CD4-positive, alpha-beta memory T cell (primary cell): Measurements from ENCODE around the gene RBM22. TPM values are rescaled to one million over a fixed set of nuclear protein-coding genes. Genes with fewer than 3 reads are reported as not detected.

Source experiments
- CTCF ChIA-PET: fragments of 350-600 bp; sonication (Branson Sonifier 250); formaldehyde crosslinking; loops from one replicate; lab custom pipeline; 2021; ENCODE audit warnings: inconsistent platforms; ENCODE audit not compliant: partially characterized antibody; lab: Charles Lee
- POLR2A ChIA-PET: fragments of 350-600 bp; sonication (Branson Sonifier 250); formaldehyde crosslinking; loops from one replicate; lab custom pipeline; 2021; ENCODE audit not compliant: partially characterized antibody; lab: Charles Lee
- DNase-seq, 5 donors: peaks; one replicate each; pipeline versions ENCODE4 v3.0.0 to v3.0.0-alpha.2; 2020 to 2022; ENCODE audit warnings: mixed read lengths in 1 of 5
- H3K27ac ChIP-seq: one replicate; pipeline ENCODE4 v1.7.0; 2013; ENCODE audit warnings: low read depth, low read length
- H3K27me3 ChIP-seq: 2 replicates; pipeline ENCODE4 v1.7.0; 2013; ENCODE audit warnings: mild to moderate bottlenecking, low read length, moderate library complexity; ENCODE audit not compliant: insufficient read depth
- H3K36me3 ChIP-seq: 2 replicates; pipeline ENCODE4 v1.7.0; 2013; ENCODE audit warnings: mild to moderate bottlenecking, low read length, moderate library complexity; ENCODE audit not compliant: insufficient read depth
- H3K4me1 ChIP-seq: 2 replicates; pipeline ENCODE4 v1.7.0; 2013; ENCODE audit warnings: mild to moderate bottlenecking, low read length, moderate library complexity; ENCODE audit not compliant: insufficient read depth
- H3K4me3 ChIP-seq, 2 donors: one replicate each; pipeline ENCODE4 v1.7.0; 2013; ENCODE audit warnings: low read length in 2 of 2, mild to moderate bottlenecking in 1 of 2
- H3K9me3 ChIP-seq, 2 donors: one replicate each; pipeline ENCODE4 v1.7.0; 2013; ENCODE audit warnings: low read length in 2 of 2, control low read depth in 1 of 2; ENCODE audit not compliant: control insufficient read depth in 1 of 2
- H3K27ac Mint-ChIP-seq, 7 donors: one replicate each; pipeline ENCODE4 v1.8.0; 2020 to 2021; ENCODE audit warnings: mixed read lengths in 7 of 7, mild to moderate bottlenecking in 6 of 7, inconsistent platforms in 3 of 7, moderate library complexity in 3 of 7
- H3K27me3 Mint-ChIP-seq, 2 donors: one replicate each; pipeline ENCODE4 v1.8.0; 2020 to 2021; ENCODE audit warnings: mixed read lengths in 2 of 2
- H3K36me3 Mint-ChIP-seq, 2 donors: one replicate each; pipeline ENCODE4 v1.8.0; 2020 to 2021; ENCODE audit warnings: mixed read lengths in 2 of 2, inconsistent platforms in 1 of 2, mild to moderate bottlenecking in 1 of 2
- H3K4me1 Mint-ChIP-seq, 4 donors: one replicate each; pipeline ENCODE4 v1.8.0; 2020 to 2021; ENCODE audit warnings: mixed read lengths in 4 of 4, mild to moderate bottlenecking in 1 of 4
- H3K4me3 Mint-ChIP-seq, 8 donors: one replicate each; pipeline ENCODE4 v1.8.0; 2020 to 2021; ENCODE audit warnings: mixed read lengths in 8 of 8, mild to moderate bottlenecking in 7 of 8, moderate library complexity in 6 of 8, inconsistent platforms in 3 of 8
- H3K9me3 Mint-ChIP-seq, 8 donors: one replicate each; pipeline ENCODE4 v1.8.0; 2020 to 2021; ENCODE audit warnings: mixed read lengths in 8 of 8, mild to moderate bottlenecking in 5 of 8, inconsistent platforms in 3 of 8, moderate library complexity in 1 of 8
- intact Hi-C: fragments of 100-400 bp; cut with micrococcal nuclease; formaldehyde crosslinking; loops from one replicate; pipeline ENCODE4 v1.15.1; 2023
- polyA plus RNA-seq, 2 donors: library from polyadenylated mRNA; unstranded; fragments of 300-500 nt; fragmentation: Illumina TruSeq; gene quantifications; one replicate each; pipeline ENCODE4 v1.2.3, GENCODE V29; 2021
- total RNA-seq, 2 experiments: library from RNA; stranded (reverse); gene quantifications; one replicate each; pipeline ENCODE4 v1.2.3, GENCODE V29; 2021

RBM22 gene
- total and polyA plus RNA-seq, 4 experiments from 2014 or later: 52.4 to 91.2 (median 80.2) TPM

- Histone ChIP-seq H3K4me3 (no peak overlapping the region), H3K36me3 (peaks cover 36% of the 10 kb centered on the region), H3K9me3 (no peaks in the 10 kb centered on the region), H3K27ac (no peak overlapping the region), H3K4me1 (peaks cover 11% of the 10 kb centered on the region), H3K27me3 (no peaks in the 10 kb centered on the region)
- no peak for DNase-seq
- peaks cover 72 to 78% of the 10 kb centered on the region in 2 donors for H3K36me3 Mint-ChIP-seq
- no peaks in the 10 kb centered on the region for H3K27me3 Mint-ChIP-seq
- peaks cover 34 to 53% (median 40%) of the 10 kb centered on the region in 4 donors for H3K4me1 Mint-ChIP-seq
- H3K9me3 Mint-ChIP-seq: peaks cover 0 to 8% (median 4%) of the 10 kb centered on the region in 8 donors
- peak overlapping the region in 6 of 7 donors; percentile 11 to 93 (median 56) for H3K27ac Mint-ChIP-seq
- CTCF ChIA-PET: interaction anchor here (1.0 to 2.0 kb wide), 4 partner anchors 20 to 45 kb away, joined by 3 to 8 read pairs (median 3); partner anchors contain the start of gene SMIM3
- intact Hi-C loops: no loop called here
- H3K4me3 Mint-ChIP-seq: no peak overlapping the region
- POLR2A ChIA-PET: interaction anchor here (1.3 kb wide), 1 partner anchor 34 kb away, joined by 6 read pairs; the partner anchor contains the start of gene RBM22
These were observed 33.9 kb upstream of the RBM22 start for GRCh38 chr5:150734579-150735384.

- no peaks in the 10 kb centered on the region for H3K9me3 ChIP-seq
- Mint-ChIP-seq H3K4me1 (peaks cover 11 to 23% (median 13%) of the 10 kb centered on the region in 4 donors), H3K36me3 (peaks cover 70% of the 10 kb centered on the region in 2 donors), H3K9me3 (peaks cover 0 to 8% (median 2%) of the 10 kb centered on the region in 8 donors), H3K4me3 (no peak overlapping the region), H3K27me3 (no peaks in the 10 kb centered on the region), H3K27ac (no peak overlapping the region)
- H3K4me1 ChIP-seq: no peaks in the 10 kb centered on the region
- peaks cover 48% of the 10 kb centered on the region for H3K36me3 ChIP-seq
- no peaks in the 10 kb centered on the region for H3K27me3 ChIP-seq
- H3K27ac ChIP-seq: no peak overlapping the region
- CTCF ChIA-PET: interaction anchor here (0.6 to 1.6 kb wide), 6 partner anchors 9 to 114 kb away, joined by 3 to 4 read pairs (median 3); partner anchors contain the start of genes IRGM and RBM22
- intact Hi-C loops: no loop called here
- POLR2A ChIA-PET: interaction anchor here (1.2 kb wide), 1 partner anchor 47 kb away, joined by 3 read pairs; the partner anchor contains the start of gene SMIM3
- no peak for DNase-seq
- H3K4me3 ChIP-seq: no peak overlapping the region
These were observed 30.9 kb upstream of the RBM22 start for GRCh38 chr5:150731669-150732242.

GRCh38 chr5:150729859-150730258 is 29.0 kb upstream of the RBM22 start:
- H3K27me3 Mint-ChIP-seq: no peaks in the 10 kb centered on the region
- peaks cover 4 to 8% (median 5%) of the 10 kb centered on the region in 4 donors for H3K4me1 Mint-ChIP-seq
- Histone ChIP-seq H3K4me3 (no peak overlapping the region), H3K9me3 (no peaks in the 10 kb centered on the region), H3K27ac (no peak overlapping the region), H3K36me3 (peaks cover 48% of the 10 kb centered on the region), H3K27me3 (no peaks in the 10 kb centered on the region), H3K4me1 (no peaks in the 10 kb centered on the region)
- H3K27ac Mint-ChIP-seq: peak overlapping the region in 1 of 7 donors; percentile 53
- ChIA-PET POLR2A (no interaction called here), CTCF (interaction anchor here (1.7 kb wide), 1 partner anchor 49 kb away, joined by 6 read pairs; the partner anchor contains the start of gene SMIM3)
- intact Hi-C loops: no loop called here
- no peak overlapping the region for H3K4me3 Mint-ChIP-seq
- H3K36me3 Mint-ChIP-seq: peaks cover 57 to 69% of the 10 kb centered on the region in 2 donors
- H3K9me3 Mint-ChIP-seq: no peaks in the 10 kb centered on the region
- DNase-seq: no peak

GRCh38 chr5:150723845-150724244 is 23.0 kb upstream of the RBM22 start:
- peaks cover 45% of the 10 kb centered on the region for H3K36me3 ChIP-seq
- H3K4me1 Mint-ChIP-seq: no peaks in the 10 kb centered on the region
- peaks cover 57 to 77% of the 10 kb centered on the region in 2 donors for H3K36me3 Mint-ChIP-seq
- no peak overlapping the region for H3K27ac Mint-ChIP-seq
- H3K4me1 ChIP-seq: no peaks in the 10 kb centered on the region
- no peaks in the 10 kb centered on the region for H3K27me3 ChIP-seq
- CTCF ChIA-PET: no interaction called here
- H3K9me3 ChIP-seq: no peaks in the 10 kb centered on the region
- intact Hi-C loops: no loop called here
- H3K9me3 Mint-ChIP-seq: no peaks in the 10 kb centered on the region
- no peaks in the 10 kb centered on the region for H3K27me3 Mint-ChIP-seq
- DNase-seq: no peak
- H3K27ac ChIP-seq: no peak overlapping the region
- no peak overlapping the region for H3K4me3 ChIP-seq
- POLR2A ChIA-PET: no interaction called here
- no peak overlapping the region for H3K4me3 Mint-ChIP-seq

GRCh38 chr5:150710165-150710564 is 9.3 kb upstream of the RBM22 start:
- peaks cover 28% of the 10 kb centered on the region for H3K36me3 ChIP-seq
- Mint-ChIP-seq H3K4me1 (no peaks in the 10 kb centered on the region), H3K4me3 (no peak overlapping the region), H3K36me3 (peaks cover 28 to 56% of the 10 kb centered on the region in 2 donors), H3K9me3 (no peaks in the 10 kb centered on the region), H3K27ac (no peak overlapping the region), H3K27me3 (no peaks in the 10 kb centered on the region)
- ChIA-PET POLR2A (no interaction called here), CTCF (interaction anchor here (1.8 to 2.0 kb wide), 2 partner anchors 10 to 150 kb away, joined by 9 to 16 read pairs; partner anchors contain the start of gene RBM22)
- intact Hi-C loops: no loop called here
- H3K27ac ChIP-seq: no peak overlapping the region
- H3K4me3 ChIP-seq: no peak overlapping the region
- H3K9me3 ChIP-seq: no peaks in the 10 kb centered on the region
- peak in 1 of 5 donors; percentile 5 for DNase-seq
- H3K4me1 ChIP-seq: no peaks in the 10 kb centered on the region
- no peaks in the 10 kb centered on the region for H3K27me3 ChIP-seq

- H3K4me3 Mint-ChIP-seq: no peak overlapping the region
- peaks cover 0 to 3% (median under 1%) of the 10 kb centered on the region in 4 donors for H3K4me1 Mint-ChIP-seq
- no peaks in the 10 kb centered on the region for H3K27me3 ChIP-seq
- H3K27ac ChIP-seq: no peak overlapping the region
- DNase-seq: no peak
- no peaks in the 10 kb centered on the region for H3K9me3 Mint-ChIP-seq
- peaks cover 22% of the 10 kb centered on the region for H3K36me3 ChIP-seq
- peaks cover 19 to 42% of the 10 kb centered on the region in 2 donors for H3K36me3 Mint-ChIP-seq
- no peak overlapping the region for H3K4me3 ChIP-seq
- intact Hi-C loops: no loop called here
- H3K4me1 ChIP-seq: peaks cover under 1% of the 10 kb centered on the region
- POLR2A ChIA-PET: interaction anchor here (2.1 kb wide), 1 partner anchor 20 kb away, joined by 4 read pairs; no protein-coding TSS in a partner anchor
- H3K27ac Mint-ChIP-seq: peak overlapping the region in 3 of 7 donors; percentile 24 to 57 (median 29)
- H3K27me3 Mint-ChIP-seq: no peaks in the 10 kb centered on the region
- CTCF ChIA-PET: interaction anchor here (0.8 to 1.3 kb wide), 2 partner anchors 9 to 28 kb away, joined by 3 to 6 read pairs; no protein-coding TSS in a partner anchor
- no peaks in the 10 kb centered on the region for H3K9me3 ChIP-seq
These were observed 6.0 kb upstream of the RBM22 start for GRCh38 chr5:150706776-150707390.
